Measurements from ENCODE around the gene INTS14.

DNA sequence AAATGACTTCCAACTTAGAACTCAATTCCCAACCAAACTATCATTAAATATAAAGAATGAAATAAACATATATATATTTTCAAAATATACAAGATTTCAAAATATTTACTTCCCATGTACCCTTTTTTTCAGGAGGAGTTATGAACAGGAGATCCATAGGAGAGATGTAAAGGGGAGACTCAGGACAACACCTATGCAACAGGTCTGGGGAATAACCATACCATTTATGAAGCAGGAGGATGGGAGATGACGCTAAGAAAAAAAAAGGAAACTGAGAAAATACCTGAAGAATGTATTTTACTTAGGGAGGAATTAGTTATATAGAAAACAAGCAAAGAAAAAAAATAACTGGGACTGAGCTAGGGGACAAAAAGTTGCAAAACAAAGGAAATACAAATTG is 23.8 kb downstream of the INTS14 start:
- TF ChIP-seq, protein P1, sequence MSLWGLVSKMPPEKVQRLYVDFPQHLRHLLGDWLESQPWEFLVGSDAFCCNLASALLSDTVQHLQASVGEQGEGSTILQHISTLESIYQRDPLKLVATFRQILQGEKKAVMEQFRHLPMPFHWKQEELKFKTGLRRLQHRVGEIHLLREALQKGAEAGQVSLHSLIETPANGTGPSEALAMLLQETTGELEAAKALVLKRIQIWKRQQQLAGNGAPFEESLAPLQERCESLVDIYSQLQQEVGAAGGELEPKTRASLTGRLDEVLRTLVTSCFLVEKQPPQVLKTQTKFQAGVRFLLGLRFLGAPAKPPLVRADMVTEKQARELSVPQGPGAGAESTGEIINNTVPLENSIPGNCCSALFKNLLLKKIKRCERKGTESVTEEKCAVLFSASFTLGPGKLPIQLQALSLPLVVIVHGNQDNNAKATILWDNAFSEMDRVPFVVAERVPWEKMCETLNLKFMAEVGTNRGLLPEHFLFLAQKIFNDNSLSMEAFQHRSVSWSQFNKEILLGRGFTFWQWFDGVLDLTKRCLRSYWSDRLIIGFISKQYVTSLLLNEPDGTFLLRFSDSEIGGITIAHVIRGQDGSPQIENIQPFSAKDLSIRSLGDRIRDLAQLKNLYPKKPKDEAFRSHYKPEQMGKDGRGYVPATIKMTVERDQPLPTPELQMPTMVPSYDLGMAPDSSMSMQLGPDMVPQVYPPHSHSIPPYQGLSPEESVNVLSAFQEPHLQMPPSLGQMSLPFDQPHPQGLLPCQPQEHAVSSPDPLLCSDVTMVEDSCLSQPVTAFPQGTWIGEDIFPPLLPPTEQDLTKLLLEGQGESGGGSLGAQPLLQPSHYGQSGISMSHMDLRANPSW (CRISPR knock-in tag; conservative IDR thresholded peaks at IDR 0.05; ENCODE audit: low read depth) = no peak
- TF ChIP-seq, protein P2, sequence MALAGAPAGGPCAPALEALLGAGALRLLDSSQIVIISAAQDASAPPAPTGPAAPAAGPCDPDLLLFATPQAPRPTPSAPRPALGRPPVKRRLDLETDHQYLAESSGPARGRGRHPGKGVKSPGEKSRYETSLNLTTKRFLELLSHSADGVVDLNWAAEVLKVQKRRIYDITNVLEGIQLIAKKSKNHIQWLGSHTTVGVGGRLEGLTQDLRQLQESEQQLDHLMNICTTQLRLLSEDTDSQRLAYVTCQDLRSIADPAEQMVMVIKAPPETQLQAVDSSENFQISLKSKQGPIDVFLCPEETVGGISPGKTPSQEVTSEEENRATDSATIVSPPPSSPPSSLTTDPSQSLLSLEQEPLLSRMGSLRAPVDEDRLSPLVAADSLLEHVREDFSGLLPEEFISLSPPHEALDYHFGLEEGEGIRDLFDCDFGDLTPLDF (CRISPR knock-in tag; IDR thresholded peaks at IDR 0.05) = no peak
- TF ChIP-seq, protein P3, sequence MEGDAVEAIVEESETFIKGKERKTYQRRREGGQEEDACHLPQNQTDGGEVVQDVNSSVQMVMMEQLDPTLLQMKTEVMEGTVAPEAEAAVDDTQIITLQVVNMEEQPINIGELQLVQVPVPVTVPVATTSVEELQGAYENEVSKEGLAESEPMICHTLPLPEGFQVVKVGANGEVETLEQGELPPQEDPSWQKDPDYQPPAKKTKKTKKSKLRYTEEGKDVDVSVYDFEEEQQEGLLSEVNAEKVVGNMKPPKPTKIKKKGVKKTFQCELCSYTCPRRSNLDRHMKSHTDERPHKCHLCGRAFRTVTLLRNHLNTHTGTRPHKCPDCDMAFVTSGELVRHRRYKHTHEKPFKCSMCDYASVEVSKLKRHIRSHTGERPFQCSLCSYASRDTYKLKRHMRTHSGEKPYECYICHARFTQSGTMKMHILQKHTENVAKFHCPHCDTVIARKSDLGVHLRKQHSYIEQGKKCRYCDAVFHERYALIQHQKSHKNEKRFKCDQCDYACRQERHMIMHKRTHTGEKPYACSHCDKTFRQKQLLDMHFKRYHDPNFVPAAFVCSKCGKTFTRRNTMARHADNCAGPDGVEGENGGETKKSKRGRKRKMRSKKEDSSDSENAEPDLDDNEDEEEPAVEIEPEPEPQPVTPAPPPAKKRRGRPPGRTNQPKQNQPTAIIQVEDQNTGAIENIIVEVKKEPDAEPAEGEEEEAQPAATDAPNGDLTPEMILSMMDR (IDR thresholded peaks at IDR 0.05) = no peak
- TF ChIP-seq NFYB (CRISPR knock-in tag; conservative IDR thresholded peaks at IDR 0.05; ENCODE audit: low read depth) = no peak
- TF ChIP-seq ZBTB21 (CRISPR knock-in tag; IDR thresholded peaks at IDR 0.05; ENCODE audit: borderline replicate concordance) = no peak
- TF ChIP-seq SP1 (CRISPR knock-in tag; conservative IDR thresholded peaks at IDR 0.05) = no peak
- no peak for TF ChIP-seq RELA (CRISPR knock-in tag; IDR thresholded peaks at IDR 0.05; ENCODE audit: borderline replicate concordance)
- TF ChIP-seq, protein P4, sequence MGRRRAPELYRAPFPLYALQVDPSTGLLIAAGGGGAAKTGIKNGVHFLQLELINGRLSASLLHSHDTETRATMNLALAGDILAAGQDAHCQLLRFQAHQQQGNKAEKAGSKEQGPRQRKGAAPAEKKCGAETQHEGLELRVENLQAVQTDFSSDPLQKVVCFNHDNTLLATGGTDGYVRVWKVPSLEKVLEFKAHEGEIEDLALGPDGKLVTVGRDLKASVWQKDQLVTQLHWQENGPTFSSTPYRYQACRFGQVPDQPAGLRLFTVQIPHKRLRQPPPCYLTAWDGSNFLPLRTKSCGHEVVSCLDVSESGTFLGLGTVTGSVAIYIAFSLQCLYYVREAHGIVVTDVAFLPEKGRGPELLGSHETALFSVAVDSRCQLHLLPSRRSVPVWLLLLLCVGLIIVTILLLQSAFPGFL (CRISPR knock-in tag; IDR thresholded peaks at IDR 0.05; ENCODE audit: borderline replicate concordance) = no peak
- TF ChIP-seq, protein P5, sequence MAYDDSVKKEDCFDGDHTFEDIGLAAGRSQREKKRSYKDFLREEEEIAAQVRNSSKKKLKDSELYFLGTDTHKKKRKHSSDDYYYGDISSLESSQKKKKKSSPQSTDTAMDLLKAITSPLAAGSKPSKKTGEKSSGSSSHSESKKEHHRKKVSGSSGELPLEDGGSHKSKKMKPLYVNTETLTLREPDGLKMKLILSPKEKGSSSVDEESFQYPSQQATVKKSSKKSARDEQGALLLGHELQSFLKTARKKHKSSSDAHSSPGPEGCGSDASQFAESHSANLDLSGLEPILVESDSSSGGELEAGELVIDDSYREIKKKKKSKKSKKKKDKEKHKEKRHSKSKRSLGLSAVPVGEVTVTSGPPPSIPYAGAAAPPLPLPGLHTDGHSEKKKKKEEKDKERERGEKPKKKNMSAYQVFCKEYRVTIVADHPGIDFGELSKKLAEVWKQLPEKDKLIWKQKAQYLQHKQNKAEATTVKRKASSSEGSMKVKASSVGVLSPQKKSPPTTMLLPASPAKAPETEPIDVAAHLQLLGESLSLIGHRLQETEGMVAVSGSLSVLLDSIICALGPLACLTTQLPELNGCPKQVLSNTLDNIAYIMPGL (CRISPR knock-in tag; IDR thresholded peaks at IDR 0.05) = no peak
- TF ChIP-seq ELF4 (CRISPR knock-in tag; IDR thresholded peaks at IDR 0.05; ENCODE audit: low read depth) = no peak
- TF ChIP-seq, protein P6, sequence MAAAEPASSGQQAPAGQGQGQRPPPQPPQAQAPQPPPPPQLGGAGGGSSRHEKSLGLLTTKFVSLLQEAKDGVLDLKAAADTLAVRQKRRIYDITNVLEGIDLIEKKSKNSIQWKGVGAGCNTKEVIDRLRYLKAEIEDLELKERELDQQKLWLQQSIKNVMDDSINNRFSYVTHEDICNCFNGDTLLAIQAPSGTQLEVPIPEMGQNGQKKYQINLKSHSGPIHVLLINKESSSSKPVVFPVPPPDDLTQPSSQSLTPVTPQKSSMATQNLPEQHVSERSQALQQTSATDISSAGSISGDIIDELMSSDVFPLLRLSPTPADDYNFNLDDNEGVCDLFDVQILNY (CRISPR knock-in tag; IDR thresholded peaks at IDR 0.05) = no peak
